Kidney epithelial cell (primary cell): Measurements from ENCODE around the gene FAM200A. TPM values are rescaled to one million over a fixed set of nuclear protein-coding genes. Genes with fewer than 3 reads are reported as not detected.

Source experiments
- DNase-seq: peaks from one replicate; pipeline ENCODE4 v3.0.0-alpha.2; 2010; ENCODE audit warnings: low read depth
- H3K27me3 ChIP-seq: 2 replicates; pipeline ENCODE4 v1.6.0; 2011; ENCODE audit warnings: low read length; ENCODE audit not compliant: control insufficient read depth, insufficient read depth
- H3K36me3 ChIP-seq: 2 replicates; pipeline ENCODE4 v1.5.1; 2011; ENCODE audit warnings: low read length; ENCODE audit not compliant: control insufficient read depth, insufficient read depth
- H3K4me3 ChIP-seq: 2 replicates; pipeline ENCODE4 v1.5.1; 2011; ENCODE audit warnings: low read depth, mild to moderate bottlenecking, control low read depth, low read length
- CTCF ChIP-seq: IDR thresholded peaks from 2 replicates; pipeline ENCODE4 v1.5.1; 2011; ENCODE audit warnings: mild to moderate bottlenecking, moderate library complexity, low read length, control low read depth, inconsistent platforms; ENCODE audit not compliant: insufficient read depth, poor library complexity, severe bottlenecking
- total RNA-seq: library from RNA; depleted of rRNA; stranded (reverse); fragments of >200 nt; gene quantifications from 2 replicates; pipeline ENCODE4 v1.2.3, GENCODE V29; 2015

Gene FAM200A
- total RNA-seq, 1 donor from 2014 or later, result 8.2 TPM

- Histone ChIP-seq H3K27me3 (no peaks in the 10 kb centered on the region), H3K36me3 (peaks cover 3% of the 10 kb centered on the region), H3K4me3 (no peak overlapping the region)
- no peak for DNase-seq
- TF ChIP-seq CTCF, result no peak
Measured at GRCh38 chr7:99560834-99561736, 9.2 kb upstream of the FAM200A start.

GRCh38 chr7:99559175-99559915 lies 7.4 kb upstream of the FAM200A start:
- DNase-seq, result no peak
- H3K4me3 ChIP-seq, result peak overlapping the region; percentile 97
- H3K36me3 ChIP-seq, result peaks cover 3% of the 10 kb centered on the region
- TF ChIP-seq CTCF, result no peak
- no peaks in the 10 kb centered on the region for H3K27me3 ChIP-seq

- DNase-seq, result peak; percentile 44
- H3K36me3 ChIP-seq, result peaks cover 3% of the 10 kb centered on the region
- no peak for TF ChIP-seq CTCF
- H3K27me3 ChIP-seq, result no peaks in the 10 kb centered on the region
- H3K4me3 ChIP-seq, result peak within 1 kb of the TSS; percentile 97
Measured at GRCh38 chr7:99558306-99559174, 6.6 kb upstream of the FAM200A start, which contains the start of gene ZNF655. ZNF655 (plus strand) TSS chr7:99558642; CDS start chr7:99560560, 1,918 bp downstream.

- Histone ChIP-seq H3K27me3 (no peaks in the 10 kb centered on the region), H3K36me3 (peaks cover 3% of the 10 kb centered on the region), H3K4me3 (peak overlapping the region; percentile 97)
- DNase-seq, result no peak
- TF ChIP-seq CTCF, result no peak
Measured at GRCh38 chr7:99557940-99558305, 6.0 kb upstream of the FAM200A start.

- TF ChIP-seq CTCF, result no peak
- H3K36me3 ChIP-seq, result peaks cover 3% of the 10 kb centered on the region
- DNase-seq, result no peak
- H3K4me3 ChIP-seq, result peak overlapping the region; percentile 97
- H3K27me3 ChIP-seq, result no peaks in the 10 kb centered on the region
Measured at GRCh38 chr7:99557196-99557607, 5.3 kb upstream of the FAM200A start.
